Hepatocyte (in vitro differentiated cells): ENCODE data around the gene BATF3. TPM values are rescaled to one million over a fixed set of nuclear protein-coding genes. Genes with fewer than 3 reads are reported as not detected.
"Not testable (repeated sequence)": the region's sequence is repeated elsewhere in the genome, so short reads cannot be mapped to it uniquely, and the experiment has no call there.

Experiments used
- DNase-seq: peaks from one replicate; pipeline ENCODE4 v3.0.0-alpha.2; 2016; ENCODE audit warnings: low spot score
- H2AFZ ChIP-seq: fragments of 200-600 bp; sonication (generic); 2 replicates; pipeline ENCODE4 v1.6.0; 2016; ENCODE audit warnings: antibody characterized with exemption, mild to moderate bottlenecking
- H3K27ac ChIP-seq: fragments of 200-600 bp; sonication (generic); 2 replicates; pipeline ENCODE4 v1.5.1; 2016; ENCODE audit warnings: mild to moderate bottlenecking
- H3K27me3 ChIP-seq: fragments of 200-600 bp; sonication (generic); 2 replicates; pipeline ENCODE4 v1.6.1; 2016
- H3K36me3 ChIP-seq: fragments of 200-600 bp; sonication (generic); replicated peaks from 2 replicates; pipeline ENCODE4 v1.5.1; 2016; ENCODE audit warnings: low read depth; ENCODE audit not compliant: insufficient read depth
- H3K4me1 ChIP-seq: fragments of 200-600 bp; sonication (generic); 2 replicates; pipeline ENCODE4 v1.5.1; 2016; ENCODE audit warnings: mild to moderate bottlenecking, moderate library complexity; ENCODE audit not compliant: insufficient read depth
- H3K4me2 ChIP-seq: fragments of 200-600 bp; sonication (generic); 2 replicates; pipeline ENCODE4 v1.6.0; 2016
- H3K4me3 ChIP-seq: fragments of 200-600 bp; sonication (generic); 2 replicates; pipeline ENCODE4 v1.5.1; 2016; ENCODE audit warnings: mild to moderate bottlenecking
- H3K79me2 ChIP-seq: fragments of 200-600 bp; sonication (generic); 2 replicates; pipeline ENCODE4 v1.6.0; 2017; ENCODE audit warnings: mild to moderate bottlenecking
- H3K9me2 ChIP-seq: fragments of 200-600 bp; sonication (generic); replicated peaks from 2 replicates; pipeline ENCODE4 v1.6.0; 2017; ENCODE audit warnings: mild to moderate bottlenecking; ENCODE audit not compliant: insufficient read depth
- H3K9me3 ChIP-seq: fragments of 200-600 bp; sonication (generic); 2 replicates; pipeline ENCODE4 v1.5.1; 2016; ENCODE audit warnings: low read depth, mild to moderate bottlenecking
- H4K20me1 ChIP-seq: fragments of 200-600 bp; sonication (generic); 2 replicates; pipeline ENCODE4 v1.6.0; 2016; ENCODE audit warnings: mild to moderate bottlenecking; ENCODE audit not compliant: insufficient read depth, poor library complexity, severe bottlenecking
- CTCF ChIP-seq: fragments of 200-600 bp; sonication (generic); IDR thresholded peaks from 2 replicates; pipeline ENCODE4 v1.5.1; 2016; ENCODE audit warnings: antibody characterized with exemption, mild to moderate bottlenecking; ENCODE audit not compliant: poor library complexity
- EZH2 ChIP-seq: fragments of 200-600 bp; sonication (generic); IDR thresholded peaks from 2 replicates; pipeline ENCODE4 v1.6.1; 2016; ENCODE audit warnings: antibody characterized with exemption, mild to moderate bottlenecking, borderline replicate concordance
- EZH2phosphoT487 ChIP-seq: fragments of 200-600 bp; sonication (generic); IDR thresholded peaks from one replicate; pipeline ENCODE4 v1.6.1; 2018; ENCODE audit warnings: antibody characterized with exemption, mild to moderate bottlenecking, low read depth, moderate library complexity; ENCODE audit not compliant: unreplicated experiment, severe bottlenecking
- WGBS: methylation state at CpG from one replicate; pipeline ENCODE4 v1.1.6; 2016; ENCODE audit warnings: low lambda C conversion rate; ENCODE audit errors: missing lambda C conversion rate; 5-methylcytosine and 5-hydroxymethylcytosine counted together
- polyA plus RNA-seq: library from polyadenylated mRNA; unstranded; fragments of >200 nt; fragmentation: Nextera tagmentation; extraction: Ambion mirVana; gene quantifications from 2 replicates; pipeline ENCODE4 v1.2.1, GENCODE V29; 2016
- total RNA-seq: library from RNA; depleted of rRNA; stranded (reverse); fragments of >200 nt; gene quantifications from 2 replicates; pipeline ENCODE4 v1.2.3, GENCODE V29; 2014

BATF3 gene
- total and polyA plus RNA-seq, 2 experiments from 2014 or later: 3.5 TPM; not detected in 1

- H3K27me3 ChIP-seq: peaks cover 3% of the 10 kb centered on the region
- H3K9me2 ChIP-seq: no peaks in the 10 kb centered on the region
- no peak overlapping the region for H3K27ac ChIP-seq
- WGBS: 90% methylated on average over 1 of the region's 1 CpG
- DNase-seq: no peak
- no peaks in the 10 kb centered on the region for H3K9me3 ChIP-seq
- H4K20me1 ChIP-seq: no peaks in the 10 kb centered on the region
- no peak overlapping the region for H2AFZ ChIP-seq
- peaks cover 17% of the 10 kb centered on the region for H3K4me1 ChIP-seq
- H3K4me3 ChIP-seq: no peak overlapping the region
- H3K4me2 ChIP-seq: no peak overlapping the region
- H3K79me2 ChIP-seq: no peaks in the 10 kb centered on the region
- H3K36me3 ChIP-seq: no peaks in the 10 kb centered on the region
- no peak for TF ChIP-seq EZH2phosphoT487
- TF ChIP-seq CTCF: no peak
- TF ChIP-seq EZH2: no peak
These were observed 57.7 kb downstream of the BATF3 start for GRCh38 chr1:212641956-212642355.

- no peak for TF ChIP-seq EZH2
- TF ChIP-seq CTCF: no peak
- no peak for TF ChIP-seq EZH2phosphoT487
- H3K4me2 ChIP-seq: no peak overlapping the region
- H3K36me3 ChIP-seq: no peaks in the 10 kb centered on the region
- no peak overlapping the region for H3K27ac ChIP-seq
- H3K27me3 ChIP-seq: peaks cover 3% of the 10 kb centered on the region
- no peaks in the 10 kb centered on the region for H3K9me2 ChIP-seq
- whole genome bisulfite sequencing: 95% methylated on average over 3 of the region's 3 CpGs
- H4K20me1 ChIP-seq: no peaks in the 10 kb centered on the region
- H3K79me2 ChIP-seq: no peaks in the 10 kb centered on the region
- H3K4me3 ChIP-seq: no peak overlapping the region
- H3K9me3 ChIP-seq: no peaks in the 10 kb centered on the region
- H2AFZ ChIP-seq: no peak overlapping the region
- peaks cover 20% of the 10 kb centered on the region for H3K4me1 ChIP-seq
- no peak for DNase-seq
These were observed 59.3 kb downstream of the BATF3 start for GRCh38 chr1:212640223-212640878.

- not testable (repeated sequence) for H3K79me2 ChIP-seq, H3K27me3 ChIP-seq, H3K9me2 ChIP-seq, H3K27ac ChIP-seq, H2AFZ ChIP-seq, H3K4me2 ChIP-seq, H4K20me1 ChIP-seq, H3K36me3 ChIP-seq, H3K9me3 ChIP-seq, DNase-seq, H3K4me3 ChIP-seq
- peaks cover 14% of the 10 kb centered on the region for H3K4me1 ChIP-seq
- WGBS: 88% methylated on average over 2 of the region's 2 CpGs
These were observed 60.1 kb downstream of the BATF3 start for GRCh38 chr1:212639524-212639923.

GRCh38 chr1:212638492-212639151 is 61.0 kb downstream of the BATF3 start:
- no peak overlapping the region for H3K4me2 ChIP-seq
- no peak overlapping the region for H3K4me3 ChIP-seq
- H3K9me2 ChIP-seq: no peaks in the 10 kb centered on the region
- peaks cover 3% of the 10 kb centered on the region for H3K27me3 ChIP-seq
- H3K36me3 ChIP-seq: no peaks in the 10 kb centered on the region
- H3K79me2 ChIP-seq: no peaks in the 10 kb centered on the region
- H3K4me1 ChIP-seq: peaks cover 11% of the 10 kb centered on the region
- no peak for TF ChIP-seq EZH2phosphoT487
- no peak for TF ChIP-seq CTCF
- TF ChIP-seq EZH2: no peak
- no peaks in the 10 kb centered on the region for H3K9me3 ChIP-seq
- H4K20me1 ChIP-seq: no peaks in the 10 kb centered on the region
- DNase-seq: no peak
- no peak overlapping the region for H2AFZ ChIP-seq
- WGBS: 49% methylated on average over 4 of the region's 4 CpGs
- H3K27ac ChIP-seq: no peak overlapping the region
